ENCODE measurements around the gene DOCK7.
"Not testable (repeated sequence)": the region's sequence is repeated elsewhere in the genome, so short reads cannot be mapped to it uniquely, and the experiment has no call there.

DNA sequence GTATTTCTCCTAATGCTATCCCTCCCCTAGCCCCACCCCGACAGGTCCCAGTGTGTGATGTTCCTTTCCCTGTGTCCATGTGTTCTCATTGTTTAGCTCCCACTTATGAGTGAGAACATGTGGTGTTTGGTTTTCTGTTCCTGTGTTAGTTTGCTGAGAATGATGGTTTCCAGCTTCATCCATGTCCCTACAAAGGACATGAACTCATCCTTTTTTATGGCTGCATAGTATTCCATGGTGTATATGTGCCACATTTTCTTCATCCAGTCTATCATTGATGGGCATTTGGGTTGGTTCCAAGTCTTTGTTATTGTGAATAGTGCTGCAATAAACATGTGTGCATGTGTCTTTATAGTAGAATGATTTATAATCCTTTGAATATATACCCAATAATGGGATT is 77.6 kb downstream of the DOCK7 start:
- TF ChIP-seq, protein P1, sequence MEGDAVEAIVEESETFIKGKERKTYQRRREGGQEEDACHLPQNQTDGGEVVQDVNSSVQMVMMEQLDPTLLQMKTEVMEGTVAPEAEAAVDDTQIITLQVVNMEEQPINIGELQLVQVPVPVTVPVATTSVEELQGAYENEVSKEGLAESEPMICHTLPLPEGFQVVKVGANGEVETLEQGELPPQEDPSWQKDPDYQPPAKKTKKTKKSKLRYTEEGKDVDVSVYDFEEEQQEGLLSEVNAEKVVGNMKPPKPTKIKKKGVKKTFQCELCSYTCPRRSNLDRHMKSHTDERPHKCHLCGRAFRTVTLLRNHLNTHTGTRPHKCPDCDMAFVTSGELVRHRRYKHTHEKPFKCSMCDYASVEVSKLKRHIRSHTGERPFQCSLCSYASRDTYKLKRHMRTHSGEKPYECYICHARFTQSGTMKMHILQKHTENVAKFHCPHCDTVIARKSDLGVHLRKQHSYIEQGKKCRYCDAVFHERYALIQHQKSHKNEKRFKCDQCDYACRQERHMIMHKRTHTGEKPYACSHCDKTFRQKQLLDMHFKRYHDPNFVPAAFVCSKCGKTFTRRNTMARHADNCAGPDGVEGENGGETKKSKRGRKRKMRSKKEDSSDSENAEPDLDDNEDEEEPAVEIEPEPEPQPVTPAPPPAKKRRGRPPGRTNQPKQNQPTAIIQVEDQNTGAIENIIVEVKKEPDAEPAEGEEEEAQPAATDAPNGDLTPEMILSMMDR (IDR thresholded peaks at IDR 0.05): not testable (repeated sequence)
- TF ChIP-seq POLR2A, POLR2AphosphoS5, EP300 (IDR thresholded peaks at IDR 0.05): not testable (repeated sequence)
